NCI-H526 (cell line): ENCODE data around the gene CDC23.
"Not testable (repeated sequence)": the region's sequence is repeated elsewhere in the genome, so short reads cannot be mapped to it uniquely, and the experiment has no call there.

Experiments used
- DNase-seq, 2 experiments: peaks; one replicate each; lab custom pipeline; 2025; lab: John Stamatoyannopoulos, UW

CDC23 gene

GRCh38 chr5:138210985-138211384 is 2.1 kb downstream of the CDC23 start:
- DNase-seq, result no peak

GRCh38 chr5:138193859-138194258 is 19.3 kb downstream of the CDC23 start:
- DNase-seq, result not testable (repeated sequence)

GRCh38 chr5:138192826-138193225 is 20.3 kb downstream of the CDC23 start:
- no peak for DNase-seq

GRCh38 chr5:138188626-138189025 is 24.5 kb downstream of the CDC23 start:
- DNase-seq, result no peak

- DNase-seq, result no peak
Observed at GRCh38 chr5:138186002-138186447, 27.1 kb downstream of the CDC23 start.

- no peak for DNase-seq
Observed at GRCh38 chr5:138182808-138183207, 30.3 kb downstream of the CDC23 start.

- no peak for DNase-seq
Observed at GRCh38 chr5:138180841-138181240, 32.3 kb downstream of the CDC23 start.

GRCh38 chr5:138180183-138180782 is 32.8 kb downstream of the CDC23 start:
- DNase-seq, result peak; percentile 68 to 78

- peak in 1 of 2 experiments; percentile 50 for DNase-seq
Observed at GRCh38 chr5:138179277-138179857, 33.8 kb downstream of the CDC23 start.

GRCh38 chr5:138178516-138179276 is 34.4 kb downstream of the CDC23 start, which contains the start of the genes BRD8 and KIF20A:
TSS of gene BRD8 (minus strand) at chr5:138178630. CDS start at chr5:138178614, 16 bp downstream.
TSS of gene KIF20A (plus strand) at chr5:138179112. CDS start at chr5:138179681, 569 bp downstream.
- DNase-seq, result peak; percentile 96 to 98

GRCh38 chr5:138177941-138178515 is 35.1 kb downstream of the CDC23 start:
- DNase-seq, result peak in 1 of 2 experiments; percentile 43

GRCh38 chr5:138170299-138170698 is 42.8 kb downstream of the CDC23 start:
- DNase-seq, result no peak

GRCh38 chr5:138169124-138169523 is 44.0 kb downstream of the CDC23 start:
- no peak for DNase-seq

GRCh38 chr5:138163721-138164120 is 49.4 kb downstream of the CDC23 start:
- DNase-seq, result no peak

GRCh38 chr5:138160706-138161105 is 52.4 kb downstream of the CDC23 start:
- no peak for DNase-seq

- DNase-seq, result no peak
Observed at GRCh38 chr5:138159666-138160065, 53.5 kb downstream of the CDC23 start.

- DNase-seq, result no peak
Observed at GRCh38 chr5:138157626-138158025, 55.5 kb downstream of the CDC23 start.

- not testable (repeated sequence) for DNase-seq
Observed at GRCh38 chr5:138155977-138156376, 57.1 kb downstream of the CDC23 start.

GRCh38 chr5:138149530-138149929 is 63.6 kb downstream of the CDC23 start:
- DNase-seq, result no peak

- no peak for DNase-seq
Observed at GRCh38 chr5:138148811-138149210, 64.3 kb downstream of the CDC23 start.

- DNase-seq, result not testable (repeated sequence)
Observed at GRCh38 chr5:138143578-138143977, 69.5 kb downstream of the CDC23 start.

GRCh38 chr5:138141734-138142133 is 71.4 kb downstream of the CDC23 start:
- DNase-seq, result no peak

GRCh38 chr5:138140268-138140667 is 72.9 kb downstream of the CDC23 start:
- DNase-seq, result no peak
